ENCODE measurements around the gene SCT.

DNA sequence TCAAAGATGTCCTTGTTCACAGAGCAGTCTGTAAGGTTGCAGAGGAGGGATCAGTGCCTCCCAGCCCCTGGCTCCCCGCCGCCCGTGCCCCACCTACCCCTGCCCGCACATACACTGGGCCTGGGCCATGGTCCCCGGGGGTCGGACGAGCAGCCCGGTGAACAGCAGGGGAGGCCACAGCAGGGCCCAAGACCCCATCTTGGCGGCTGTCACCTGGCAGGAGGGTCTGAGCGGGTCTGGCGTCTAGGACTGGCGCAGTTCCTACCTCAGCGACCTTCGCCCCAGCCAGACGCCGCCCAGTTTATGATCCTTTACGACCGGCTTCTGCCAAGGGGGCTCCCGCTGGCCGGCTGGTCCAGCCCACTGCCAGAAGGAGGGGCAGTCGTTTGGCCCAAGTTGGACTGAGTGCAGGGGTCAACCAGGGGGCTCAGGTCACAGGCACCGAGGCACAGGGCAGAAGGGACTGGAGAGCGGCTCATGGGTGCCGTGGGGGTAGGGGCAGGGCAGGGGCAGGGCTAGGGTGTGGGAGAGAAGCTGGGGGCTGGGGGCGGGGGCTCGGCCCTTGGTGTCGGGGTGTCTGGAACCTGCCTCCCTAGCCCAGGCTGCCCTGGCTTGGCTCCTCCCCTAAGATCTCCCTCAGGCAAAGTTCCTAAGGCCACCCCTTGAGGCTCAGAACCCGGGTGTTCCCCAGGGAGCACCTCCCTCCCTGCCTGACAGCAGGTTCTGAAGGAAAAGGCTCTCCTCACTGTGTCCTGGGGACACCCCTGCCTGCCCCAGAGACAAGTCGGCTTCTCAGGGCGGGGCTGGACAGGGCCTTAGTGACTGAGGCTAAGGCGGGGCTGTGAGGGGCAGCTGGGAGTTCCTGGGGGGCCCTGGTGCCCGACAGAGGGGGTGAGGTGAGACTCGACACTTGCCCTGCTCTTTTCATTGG, 2.0 kb downstream of the SCT start, which contains the start of gene CDHR5:
- TF ChIP-seq EZH2 (IDR thresholded peaks at IDR 0.05; ENCODE audit: borderline replicate concordance, insufficient read depth, low read length, poor library complexity, severe bottlenecking) (no peak), MXI1 (conservative IDR thresholded peaks at IDR 0.05; ENCODE audit: poor library complexity, severe bottlenecking) (no peak), POLR2AphosphoS5 (IDR thresholded peaks at IDR 0.05) (no peak)
- TF ChIP-seq, protein P1, sequence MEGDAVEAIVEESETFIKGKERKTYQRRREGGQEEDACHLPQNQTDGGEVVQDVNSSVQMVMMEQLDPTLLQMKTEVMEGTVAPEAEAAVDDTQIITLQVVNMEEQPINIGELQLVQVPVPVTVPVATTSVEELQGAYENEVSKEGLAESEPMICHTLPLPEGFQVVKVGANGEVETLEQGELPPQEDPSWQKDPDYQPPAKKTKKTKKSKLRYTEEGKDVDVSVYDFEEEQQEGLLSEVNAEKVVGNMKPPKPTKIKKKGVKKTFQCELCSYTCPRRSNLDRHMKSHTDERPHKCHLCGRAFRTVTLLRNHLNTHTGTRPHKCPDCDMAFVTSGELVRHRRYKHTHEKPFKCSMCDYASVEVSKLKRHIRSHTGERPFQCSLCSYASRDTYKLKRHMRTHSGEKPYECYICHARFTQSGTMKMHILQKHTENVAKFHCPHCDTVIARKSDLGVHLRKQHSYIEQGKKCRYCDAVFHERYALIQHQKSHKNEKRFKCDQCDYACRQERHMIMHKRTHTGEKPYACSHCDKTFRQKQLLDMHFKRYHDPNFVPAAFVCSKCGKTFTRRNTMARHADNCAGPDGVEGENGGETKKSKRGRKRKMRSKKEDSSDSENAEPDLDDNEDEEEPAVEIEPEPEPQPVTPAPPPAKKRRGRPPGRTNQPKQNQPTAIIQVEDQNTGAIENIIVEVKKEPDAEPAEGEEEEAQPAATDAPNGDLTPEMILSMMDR (IDR thresholded peaks at IDR 0.05; ENCODE audit: poor library complexity, severe bottlenecking), result no peak
- TF ChIP-seq, protein P2, sequence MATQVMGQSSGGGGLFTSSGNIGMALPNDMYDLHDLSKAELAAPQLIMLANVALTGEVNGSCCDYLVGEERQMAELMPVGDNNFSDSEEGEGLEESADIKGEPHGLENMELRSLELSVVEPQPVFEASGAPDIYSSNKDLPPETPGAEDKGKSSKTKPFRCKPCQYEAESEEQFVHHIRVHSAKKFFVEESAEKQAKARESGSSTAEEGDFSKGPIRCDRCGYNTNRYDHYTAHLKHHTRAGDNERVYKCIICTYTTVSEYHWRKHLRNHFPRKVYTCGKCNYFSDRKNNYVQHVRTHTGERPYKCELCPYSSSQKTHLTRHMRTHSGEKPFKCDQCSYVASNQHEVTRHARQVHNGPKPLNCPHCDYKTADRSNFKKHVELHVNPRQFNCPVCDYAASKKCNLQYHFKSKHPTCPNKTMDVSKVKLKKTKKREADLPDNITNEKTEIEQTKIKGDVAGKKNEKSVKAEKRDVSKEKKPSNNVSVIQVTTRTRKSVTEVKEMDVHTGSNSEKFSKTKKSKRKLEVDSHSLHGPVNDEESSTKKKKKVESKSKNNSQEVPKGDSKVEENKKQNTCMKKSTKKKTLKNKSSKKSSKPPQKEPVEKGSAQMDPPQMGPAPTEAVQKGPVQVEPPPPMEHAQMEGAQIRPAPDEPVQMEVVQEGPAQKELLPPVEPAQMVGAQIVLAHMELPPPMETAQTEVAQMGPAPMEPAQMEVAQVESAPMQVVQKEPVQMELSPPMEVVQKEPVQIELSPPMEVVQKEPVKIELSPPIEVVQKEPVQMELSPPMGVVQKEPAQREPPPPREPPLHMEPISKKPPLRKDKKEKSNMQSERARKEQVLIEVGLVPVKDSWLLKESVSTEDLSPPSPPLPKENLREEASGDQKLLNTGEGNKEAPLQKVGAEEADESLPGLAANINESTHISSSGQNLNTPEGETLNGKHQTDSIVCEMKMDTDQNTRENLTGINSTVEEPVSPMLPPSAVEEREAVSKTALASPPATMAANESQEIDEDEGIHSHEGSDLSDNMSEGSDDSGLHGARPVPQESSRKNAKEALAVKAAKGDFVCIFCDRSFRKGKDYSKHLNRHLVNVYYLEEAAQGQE (IDR thresholded peaks at IDR 0.05; ENCODE audit: borderline replicate concordance), result no peak

Measured in neural cell (in vitro differentiated cells).